CD4-positive, alpha-beta T cell treated with Interleukin-4 for 1 hour (primary cell): Measurements from ENCODE around the gene DPCD.
"Not testable (repeated sequence)": the region's sequence is repeated elsewhere in the genome, so short reads cannot be mapped to it uniquely, and the experiment has no call there.

Source experiments
- DNase-seq, 2 donors: peaks; one replicate each; pipeline ENCODE4 v3.0.0-alpha.2; 2020 to 2022

The DPCD gene

DNA sequence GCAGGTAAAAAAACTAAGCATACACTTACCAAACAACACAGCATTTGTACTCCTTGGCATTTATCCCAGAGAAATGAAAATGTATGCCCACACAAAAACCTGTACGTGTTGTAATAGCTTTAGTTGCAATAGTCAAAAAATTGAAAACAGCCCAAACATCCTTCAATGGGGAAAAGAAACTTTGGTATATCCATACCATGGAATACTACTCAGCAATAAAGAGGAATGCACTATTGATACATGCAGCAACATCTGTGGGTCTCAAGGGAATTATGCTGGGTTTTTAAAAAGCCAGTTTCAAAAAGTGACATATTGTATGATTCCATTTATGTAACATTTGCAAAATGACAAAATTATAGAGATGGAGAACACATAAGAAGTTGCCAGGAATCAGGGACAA lies 35.4 kb downstream of the DPCD start:
- no peak for DNase-seq

DNA sequence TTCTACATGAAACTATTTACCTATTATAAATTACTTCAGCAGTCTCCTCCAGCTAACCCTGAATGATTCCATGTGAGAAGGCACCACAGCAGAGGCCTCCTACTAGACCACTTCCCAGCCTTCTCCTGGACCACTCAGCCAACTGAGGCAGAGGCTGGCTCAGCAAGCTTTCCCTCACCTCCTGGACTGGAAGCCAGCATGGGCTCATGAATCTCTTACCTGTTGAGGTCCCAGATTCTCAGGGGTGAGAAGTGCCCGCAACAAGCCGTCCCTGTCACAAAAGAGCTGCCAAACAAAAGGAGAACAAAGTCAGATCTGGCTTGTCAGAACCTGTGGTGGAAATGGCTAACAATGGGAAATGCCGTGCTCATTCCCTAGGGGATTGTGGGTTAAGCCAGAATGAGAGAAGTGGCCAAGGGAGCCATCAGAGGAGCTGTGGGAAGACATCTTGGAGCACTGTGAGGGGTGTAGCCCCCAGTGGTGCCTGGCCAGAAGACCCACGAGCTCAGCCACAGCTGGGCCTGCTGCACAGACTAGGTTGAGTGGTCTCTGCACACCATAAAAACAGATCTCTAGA lies 36.5 kb downstream of the DPCD start:
- no peak for DNase-seq

DNA sequence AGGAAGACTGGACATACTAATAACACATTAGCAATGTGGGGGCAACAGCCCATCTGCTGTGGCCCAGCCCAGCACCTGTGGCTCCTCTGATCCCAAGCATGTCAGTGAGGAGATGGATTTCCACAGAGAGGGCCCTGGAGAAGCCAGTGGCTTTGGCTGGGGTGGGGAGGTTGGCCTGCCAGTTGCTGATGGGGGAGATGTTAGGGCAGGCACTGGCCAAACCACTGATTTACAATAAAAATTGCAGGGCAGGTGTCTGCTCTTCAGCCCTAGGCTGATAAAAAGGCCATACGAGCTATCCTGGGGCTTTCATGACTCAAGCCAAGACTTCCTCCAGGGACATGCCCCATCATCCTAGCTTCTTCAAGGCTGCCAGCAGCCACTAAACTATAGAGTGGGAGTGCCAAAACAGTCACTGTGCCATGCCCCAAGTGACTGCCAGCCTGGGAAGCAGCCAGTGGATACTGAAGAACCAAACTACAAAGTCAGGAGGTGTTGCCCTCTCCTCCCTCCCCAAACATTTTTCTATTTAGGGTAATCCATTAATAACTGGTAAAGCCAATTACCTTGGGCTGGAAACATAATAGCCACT lies 37.8 kb downstream of the DPCD start:
- DNase-seq = no peak

DNA sequence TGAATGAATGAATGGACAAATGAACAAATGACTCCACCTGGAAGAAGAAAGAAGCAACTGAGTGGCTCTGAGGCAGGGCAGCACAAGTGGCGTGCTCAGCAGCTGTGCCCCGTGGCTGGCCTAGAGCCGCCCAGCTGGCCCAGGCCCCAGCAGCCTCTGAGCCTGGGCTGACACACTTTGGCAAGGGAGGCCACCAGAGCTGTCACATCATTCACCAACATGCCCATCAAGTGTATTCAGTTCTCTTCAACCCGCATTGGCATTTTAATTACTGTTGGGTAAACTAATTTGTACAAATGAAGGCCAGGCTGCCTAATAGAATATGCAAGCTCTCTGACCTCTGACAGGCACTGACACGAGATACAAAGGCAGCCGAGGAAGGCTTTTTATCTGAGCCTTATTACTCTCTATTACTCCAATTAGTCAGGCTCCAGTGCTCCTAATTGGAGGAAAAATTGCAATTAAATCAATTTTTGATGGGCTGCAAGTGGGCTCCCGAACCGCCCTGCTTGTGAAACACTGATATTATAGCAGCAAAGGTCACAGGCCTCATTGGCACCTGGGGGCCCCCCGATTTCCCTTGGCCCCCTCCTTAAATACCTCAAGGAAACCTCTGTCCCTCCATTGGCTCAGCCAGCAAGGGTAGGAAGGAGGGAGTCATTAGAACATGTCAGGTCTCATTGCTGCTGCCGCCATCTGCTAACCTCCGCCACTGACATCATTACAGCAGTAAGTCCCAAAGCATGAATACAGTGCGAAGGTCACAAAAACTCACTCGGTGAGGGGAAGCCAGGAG lies 41.9 kb downstream of the DPCD start:
- no peak for DNase-seq

DNA sequence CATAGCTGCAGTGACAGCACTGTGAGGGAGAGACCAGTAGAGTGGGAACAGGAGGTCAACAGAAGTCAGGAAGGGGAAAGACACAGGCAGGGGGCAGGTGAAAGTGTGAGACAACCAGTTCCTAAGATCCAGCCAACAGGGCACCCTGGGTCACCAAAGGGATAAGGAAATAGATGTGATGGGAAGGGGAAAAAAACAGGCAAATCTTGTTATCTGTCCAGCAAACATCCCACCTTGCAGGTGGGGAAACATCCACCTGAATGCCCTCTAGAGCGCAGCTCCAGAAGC lies 42.5 kb downstream of the DPCD start:
- DNase-seq = no peak

DNA sequence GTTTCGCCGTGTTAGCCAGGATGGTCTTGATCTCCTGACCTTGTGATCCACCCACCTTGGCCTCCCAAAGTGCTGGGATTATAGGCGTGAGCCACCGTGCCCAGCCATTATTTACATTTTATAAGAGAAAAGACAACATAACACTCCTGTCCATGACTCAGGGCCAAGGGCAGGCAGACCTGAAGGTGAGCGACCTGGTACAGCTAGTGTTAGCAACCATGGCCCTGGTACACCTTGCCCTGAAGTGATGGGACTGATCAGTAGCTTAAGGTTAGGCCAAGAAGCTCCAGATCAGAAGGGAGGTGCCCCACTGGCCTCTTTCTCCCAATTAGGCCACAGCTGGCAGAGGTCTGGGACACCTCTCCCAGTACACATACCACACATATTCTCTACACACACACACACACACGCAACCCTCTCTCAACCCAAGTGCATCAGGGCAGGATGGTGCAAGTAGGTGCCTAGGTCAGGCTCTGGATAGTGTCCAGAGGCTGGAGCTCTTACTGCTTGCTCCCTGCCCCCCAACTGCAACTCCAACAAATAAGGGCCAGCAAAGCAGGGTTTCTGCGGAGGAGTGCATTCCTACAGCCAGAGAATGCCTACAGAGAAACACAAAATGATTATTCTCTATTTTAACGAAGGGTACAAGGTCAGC lies 43.8 kb downstream of the DPCD start:
- DNase-seq = no peak

DNA sequence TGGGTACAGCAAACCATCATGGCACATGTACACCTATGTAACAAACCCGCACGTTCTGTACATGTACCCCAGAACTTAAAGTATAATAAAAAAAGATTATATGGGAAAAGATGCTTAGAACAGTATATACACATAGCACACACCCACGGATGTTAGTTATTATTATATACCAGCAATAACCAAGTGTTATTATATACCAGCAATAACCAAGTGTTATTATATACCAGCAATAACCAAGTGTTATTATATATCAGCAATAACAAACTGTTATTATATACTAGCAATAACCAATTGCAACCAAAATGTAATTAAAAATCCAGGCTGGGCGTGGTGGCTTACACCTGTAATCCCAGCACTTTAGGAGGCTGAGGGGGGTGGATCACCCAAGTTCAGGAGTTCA lies 45.4 kb downstream of the DPCD start:
- DNase-seq = not testable (repeated sequence)

DNA sequence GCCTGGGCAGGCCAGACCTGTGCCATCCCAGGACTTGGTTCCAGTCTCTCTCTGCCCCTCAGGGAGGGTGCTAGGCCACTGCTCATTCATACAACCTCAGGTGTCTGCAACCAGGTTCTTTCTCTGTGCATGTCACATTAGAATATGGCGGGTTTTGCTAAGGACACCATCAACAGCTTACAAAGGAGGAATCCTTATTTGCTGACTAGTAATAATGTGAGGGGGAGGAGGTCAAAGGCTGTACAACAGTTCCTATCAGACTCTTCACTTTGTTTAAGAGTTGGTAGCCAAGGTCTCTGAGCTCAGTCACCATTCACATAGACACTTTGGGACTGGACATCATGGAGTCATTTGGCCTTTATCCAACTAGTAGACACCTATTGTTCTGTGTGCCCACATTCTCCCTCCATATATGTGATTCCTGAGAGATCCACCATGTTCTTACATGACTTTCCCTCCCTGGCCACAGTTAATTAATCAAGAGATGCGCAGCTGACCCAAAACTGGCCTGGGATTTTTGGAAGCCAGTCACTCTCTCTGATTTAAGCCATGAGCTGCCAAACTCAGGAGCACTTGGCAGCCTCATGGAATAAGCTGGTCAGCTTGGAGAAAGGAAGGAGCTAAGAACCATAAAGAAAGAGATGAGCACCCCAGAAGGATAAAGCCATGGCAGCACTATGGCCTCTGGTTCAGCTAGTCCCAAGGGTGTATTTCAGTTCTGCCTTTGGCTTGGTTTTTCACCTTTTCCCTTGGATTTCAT lies 51.2 kb downstream of the DPCD start:
- DNase-seq = no peak

DNA sequence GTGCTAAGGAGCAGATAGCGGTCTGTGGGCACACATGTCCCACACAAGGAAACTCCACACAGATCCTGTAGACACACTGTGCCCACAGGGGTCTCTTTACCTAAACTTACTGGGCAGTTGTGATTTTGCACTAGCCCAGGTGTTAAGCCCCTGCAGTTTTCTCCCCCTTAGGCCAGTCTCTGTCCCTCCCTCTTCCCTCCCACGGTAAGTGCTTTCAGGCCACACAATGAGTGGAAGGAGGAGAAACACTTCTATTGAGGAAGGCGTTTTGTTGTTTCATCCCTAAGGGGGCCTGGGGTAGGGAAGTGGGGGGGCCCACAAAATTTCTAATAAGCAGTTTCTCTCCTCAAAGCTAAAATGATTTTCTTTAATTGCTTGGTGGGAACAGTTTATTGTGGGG lies 55.4 kb downstream of the DPCD start:
- no peak for DNase-seq

DNA sequence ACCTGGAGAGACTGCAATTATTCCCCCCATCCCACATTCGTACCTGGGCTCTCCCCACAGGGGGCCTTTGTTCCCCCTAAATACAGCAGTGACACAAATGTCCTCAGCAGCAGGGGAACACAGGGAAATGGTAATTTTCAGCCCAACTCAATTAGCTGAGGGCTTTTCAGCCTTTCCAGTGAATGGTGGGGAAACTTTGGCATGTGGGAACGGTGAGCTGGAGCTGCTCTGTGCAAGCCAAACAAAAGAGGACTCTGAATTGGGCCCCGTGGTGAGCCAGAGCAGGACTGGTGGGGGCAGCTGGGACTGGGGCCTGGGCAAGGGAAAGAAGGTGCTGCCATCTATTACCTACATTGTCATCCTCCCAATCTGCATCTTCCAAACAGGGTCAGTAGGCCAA lies 55.9 kb downstream of the DPCD start:
- DNase-seq = no peak

DNA sequence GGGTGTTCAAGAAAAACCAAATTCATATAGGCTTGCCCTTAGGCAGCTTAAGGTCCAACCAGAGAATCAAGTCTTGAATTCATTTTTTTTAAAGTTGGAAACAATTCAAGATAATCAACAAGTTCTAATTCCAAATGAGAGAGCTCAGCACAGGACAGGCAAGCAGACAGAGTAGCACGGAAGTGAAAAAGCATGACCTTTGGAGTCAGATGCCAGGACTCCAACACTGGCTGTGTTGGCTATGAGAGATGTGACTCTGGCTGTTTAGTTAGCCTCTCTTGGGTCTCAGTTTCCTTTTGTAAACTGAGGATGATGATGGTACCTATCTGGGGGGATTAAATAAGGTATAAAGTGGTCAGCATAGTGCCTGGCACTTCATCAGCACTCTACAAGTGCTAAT lies 57.5 kb downstream of the DPCD start:
- DNase-seq = no peak

DNA sequence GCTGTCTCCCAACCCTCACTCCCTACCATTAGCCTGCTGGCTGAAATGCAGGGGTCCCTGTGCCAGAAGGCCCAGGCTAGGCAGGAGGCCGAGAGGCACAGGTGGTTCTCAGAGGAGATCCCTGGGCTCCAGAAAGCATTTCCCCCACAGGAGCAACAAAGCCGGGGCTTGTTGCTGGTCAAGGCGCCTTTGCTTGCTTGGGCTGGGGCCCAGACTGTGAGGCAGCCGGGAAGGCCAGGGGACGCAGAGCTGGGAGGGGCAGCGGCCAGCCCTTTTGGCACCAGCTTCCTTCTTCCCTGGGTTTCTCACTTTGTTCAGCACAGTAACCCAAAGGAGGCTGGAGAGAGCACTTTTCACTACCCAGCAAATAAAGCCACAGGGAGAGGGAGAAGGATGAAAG lies 58.2 kb downstream of the DPCD start:
- no peak for DNase-seq

DNA sequence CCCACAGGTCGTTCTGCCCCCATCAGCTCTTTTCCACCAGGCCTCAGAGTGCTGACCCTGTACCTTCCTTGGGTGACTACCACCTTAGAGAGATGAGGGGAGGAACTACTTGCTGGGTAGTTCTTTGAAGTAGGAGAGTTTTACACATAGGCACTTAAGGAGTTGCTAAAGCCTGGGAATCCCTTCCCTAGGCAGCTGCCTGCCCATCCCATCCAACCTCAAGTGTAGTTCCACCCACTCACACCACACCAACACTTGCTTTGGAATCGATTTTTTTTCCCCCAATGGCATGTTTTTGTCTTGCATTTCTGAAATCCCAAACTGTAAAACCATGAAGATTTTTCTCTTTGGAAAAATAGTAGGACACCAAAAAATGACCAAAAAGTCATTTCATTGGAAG lies 59.1 kb downstream of the DPCD start:
- no peak for DNase-seq

DNA sequence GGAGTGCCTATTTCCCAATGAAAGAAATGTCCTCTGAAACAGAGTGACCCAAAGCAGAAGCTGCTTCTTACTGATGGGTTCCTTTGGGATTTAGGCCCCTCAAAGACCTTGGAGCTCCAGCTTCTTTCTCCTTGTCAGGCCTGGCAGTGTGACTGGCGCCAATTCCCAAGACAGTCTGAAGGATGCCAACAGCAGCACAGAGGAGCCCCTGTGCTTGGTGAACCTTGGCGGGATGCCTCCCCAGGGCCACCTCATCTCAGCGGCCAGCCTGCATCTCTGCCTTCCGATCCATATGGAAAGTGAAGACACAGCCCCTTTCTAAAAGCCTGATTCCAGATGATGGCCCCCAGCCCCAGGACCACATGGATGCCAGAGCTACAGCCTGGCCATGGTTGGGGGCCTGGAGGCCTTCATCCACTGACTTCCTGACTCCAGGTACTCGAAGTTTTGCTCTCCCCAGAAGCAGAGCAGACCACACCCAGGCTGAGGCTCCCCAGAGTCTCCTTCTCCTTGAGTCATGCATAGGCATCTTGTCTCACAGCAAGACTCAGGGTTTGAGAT lies 61.5 kb downstream of the DPCD start:
- DNase-seq = no peak

DNA sequence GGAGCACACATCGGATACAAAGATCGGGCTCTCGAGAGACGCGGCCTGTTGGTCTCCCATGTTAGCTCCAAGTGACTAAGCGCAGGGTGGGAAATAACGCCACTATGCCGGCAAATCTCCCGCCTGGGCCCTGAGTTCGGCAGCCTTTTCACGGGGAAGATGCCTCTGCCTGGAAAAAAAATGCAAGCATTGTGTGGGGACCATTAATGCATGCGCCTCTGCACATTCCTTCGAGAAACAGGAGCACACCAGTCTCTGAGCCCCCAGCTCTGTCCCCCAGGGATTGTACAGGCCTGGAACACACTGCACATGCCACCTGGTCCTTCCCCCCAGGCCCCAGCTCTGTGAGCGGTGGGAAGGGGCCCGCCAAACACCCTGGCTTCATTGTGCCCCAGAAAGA lies 62.7 kb downstream of the DPCD start:
- DNase-seq = no peak

DNA sequence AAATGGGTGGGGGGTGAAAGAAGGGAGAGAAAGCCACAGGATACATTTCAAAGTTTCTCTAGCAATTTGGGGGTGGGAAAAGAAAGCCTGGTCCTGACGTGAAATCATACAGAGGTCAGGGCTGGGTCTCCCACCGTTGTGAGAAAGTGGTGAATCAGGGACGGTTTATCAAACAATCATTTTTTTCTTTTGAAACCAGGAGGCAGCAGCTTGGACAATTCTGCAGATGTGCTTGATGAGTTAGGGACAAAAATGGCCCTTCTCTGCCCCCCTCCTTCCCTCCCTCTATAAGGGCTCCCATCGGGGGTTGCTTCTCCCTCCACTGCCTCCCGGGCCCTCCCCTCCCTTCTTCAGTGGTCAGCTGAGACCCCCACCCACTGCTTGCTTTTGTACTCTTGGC lies 63.2 kb downstream of the DPCD start:
- DNase-seq = no peak

DNA sequence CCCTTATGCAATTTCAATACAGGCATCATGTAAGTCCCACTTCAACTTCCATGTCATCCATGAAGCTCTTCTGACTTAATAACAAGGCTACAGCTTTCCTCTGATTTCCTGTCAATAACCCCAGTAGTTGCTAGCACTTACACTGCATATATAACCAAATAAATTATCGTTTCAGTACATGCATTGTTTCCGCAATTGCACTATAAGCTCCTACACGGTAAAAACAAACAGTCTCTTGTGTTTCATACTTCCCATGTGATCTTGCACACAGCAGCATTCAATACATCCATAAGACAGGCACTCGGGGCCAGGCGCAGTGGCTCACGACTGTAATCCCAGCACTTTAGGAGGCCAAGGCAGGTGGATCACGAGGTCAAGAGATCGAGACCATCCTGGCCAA lies 65.4 kb downstream of the DPCD start:
- DNase-seq = no peak

DNA sequence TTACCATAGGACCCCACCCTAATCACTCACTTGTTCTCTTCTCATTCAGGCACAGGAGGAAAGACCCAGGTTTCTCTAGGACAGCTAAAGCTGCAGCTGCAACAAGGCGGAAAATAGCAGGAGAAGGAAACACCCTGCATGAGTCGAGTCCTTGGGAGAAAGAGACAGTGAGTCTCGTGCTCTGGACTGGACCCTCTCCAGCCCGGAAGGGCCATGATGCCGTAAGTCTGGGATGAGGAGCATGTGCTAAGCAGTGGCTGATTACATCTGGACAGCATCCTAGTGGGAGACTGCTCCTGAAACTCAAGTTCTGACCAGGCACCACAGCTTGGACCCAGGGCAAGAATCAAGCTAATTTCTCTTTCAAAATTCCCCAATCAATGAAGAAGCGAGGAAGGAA lies 67.4 kb downstream of the DPCD start:
- no peak for DNase-seq

DNA sequence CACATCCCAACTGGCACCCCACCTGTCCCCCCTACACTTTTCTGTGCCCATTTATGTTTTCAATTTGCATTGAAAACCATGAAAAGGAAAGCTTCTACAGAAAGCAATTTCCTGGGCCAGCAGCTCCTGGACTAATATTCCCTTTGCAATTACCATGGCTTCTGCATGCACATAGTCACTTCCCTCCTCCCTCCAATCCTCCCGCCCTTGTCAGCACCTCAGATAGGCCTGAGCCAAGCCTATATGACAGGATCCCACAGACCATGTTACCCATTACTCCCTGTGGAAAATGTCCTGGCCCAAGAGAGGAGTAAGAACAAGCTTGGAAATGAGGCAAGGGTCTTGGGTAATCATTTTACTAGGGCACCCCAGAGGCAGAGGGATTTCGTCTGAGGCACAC lies 68.8 kb downstream of the DPCD start:
- no peak for DNase-seq

DNA sequence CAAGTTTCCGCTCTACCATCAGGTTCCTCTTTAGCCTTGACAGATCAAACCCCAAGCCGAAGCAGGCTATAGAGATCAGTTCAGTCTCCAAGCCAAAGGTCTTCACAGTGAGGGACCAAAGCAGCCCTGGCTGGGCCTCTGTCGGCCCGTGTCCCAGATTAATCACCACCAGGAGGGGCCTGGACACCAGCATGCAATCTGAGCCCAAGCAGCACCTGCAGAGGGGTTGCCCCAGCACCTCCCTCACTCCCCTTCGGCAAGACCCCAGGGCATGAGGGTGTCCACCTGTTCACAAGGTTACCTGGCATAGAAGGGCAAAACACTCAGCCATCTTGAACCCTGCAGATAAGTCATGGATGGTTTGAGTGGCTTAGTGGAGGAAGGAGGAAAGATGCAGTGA lies 70.9 kb downstream of the DPCD start:
- no peak for DNase-seq
